ENCODE measurements around the gene SIMC1. TPM values are rescaled to one million over a fixed set of nuclear protein-coding genes. Genes with fewer than 3 reads are reported as not detected.
"Not testable (repeated sequence)": the region's sequence is repeated elsewhere in the genome, so short reads cannot be mapped to it uniquely, and the experiment has no call there.

The SIMC1 gene
- total RNA-seq, 2 experiments from 2014 or later: 33.6 to 57.5 TPM

GRCh38 chr5:176198991-176199733 is 39.1 kb upstream of the SIMC1 start:
- H3K4me1 ChIP-seq (ENCODE audit: insufficient read depth, low read length, poor library complexity, severe bottlenecking); H3K4me2 ChIP-seq (ENCODE audit: low read length); H2AFZ ChIP-seq (ENCODE audit: low read length); intact Hi-C loops (cut with micrococcal nuclease; ENCODE audit: unreplicated experiment); H4K20me1 ChIP-seq (ENCODE audit: insufficient read depth, low read length); H3K4me3 ChIP-seq (ENCODE audit: low read depth, low read length, poor library complexity, severe bottlenecking); POLR2A ChIA-PET; H3K36me3 ChIP-seq (ENCODE audit: insufficient read depth, low read length); BruUV-seq (replicated peaks); H3K79me2 ChIP-seq (ENCODE audit: insufficient read depth, low read depth, low read length); H3K9me2 ChIP-seq (ENCODE audit: insufficient read depth, low read length); DNase-seq (ENCODE audit: low spot score); CTCF ChIA-PET (ENCODE audit: unreplicated experiment); H3K27ac ChIP-seq (ENCODE audit: low read depth, low read length, poor library complexity, severe bottlenecking); H3K9me3 ChIP-seq (ENCODE audit: low read length): not testable (repeated sequence)

DNA sequence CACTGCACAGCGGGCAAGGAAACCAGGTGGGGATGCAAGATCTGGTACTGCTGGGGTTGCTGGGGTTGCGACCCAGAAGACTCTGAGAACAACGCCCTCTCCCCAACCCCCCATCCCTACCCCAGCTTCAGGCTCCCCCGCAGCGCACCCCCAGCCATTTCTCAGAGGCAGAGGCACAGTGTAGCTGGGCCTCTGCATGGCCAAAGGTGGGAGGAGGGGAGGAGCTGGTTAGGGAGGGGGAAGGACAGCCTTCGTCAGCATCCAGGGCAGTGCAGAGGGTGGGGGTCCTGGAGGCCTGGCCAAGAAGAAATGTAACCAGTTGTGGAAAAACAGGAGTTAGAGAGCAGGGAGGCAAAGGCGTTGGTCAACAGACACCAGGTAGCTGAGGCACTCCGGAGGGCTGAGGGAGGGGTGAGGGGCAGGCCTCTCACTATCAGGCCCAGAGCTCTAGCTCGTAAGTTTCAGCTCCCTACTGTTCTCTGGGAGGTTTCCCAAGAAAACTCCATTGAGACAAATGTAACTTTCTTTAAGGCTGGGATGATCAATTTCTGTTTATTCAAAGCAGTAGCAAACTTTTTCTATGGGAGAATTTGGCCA is 38.3 kb upstream of the SIMC1 start:
- H3K9me3 ChIP-seq (ENCODE audit: low read length); H2AFZ ChIP-seq (ENCODE audit: low read length); H3K27ac ChIP-seq (ENCODE audit: low read depth, low read length, poor library complexity, severe bottlenecking); H3K4me1 ChIP-seq (ENCODE audit: insufficient read depth, low read length, poor library complexity, severe bottlenecking); H4K20me1 ChIP-seq (ENCODE audit: insufficient read depth, low read length); H3K4me2 ChIP-seq (ENCODE audit: low read length); H3K9me2 ChIP-seq (ENCODE audit: insufficient read depth, low read length); DNase-seq (ENCODE audit: low spot score); H3K79me2 ChIP-seq (ENCODE audit: insufficient read depth, low read depth, low read length); POLR2A ChIA-PET; H3K4me3 ChIP-seq (ENCODE audit: low read depth, low read length, poor library complexity, severe bottlenecking); BruUV-seq (replicated peaks); CTCF ChIA-PET (ENCODE audit: unreplicated experiment); H3K36me3 ChIP-seq (ENCODE audit: insufficient read depth, low read length); intact Hi-C loops (cut with micrococcal nuclease; ENCODE audit: unreplicated experiment): not testable (repeated sequence)

- TF ChIP-seq, protein P1, sequence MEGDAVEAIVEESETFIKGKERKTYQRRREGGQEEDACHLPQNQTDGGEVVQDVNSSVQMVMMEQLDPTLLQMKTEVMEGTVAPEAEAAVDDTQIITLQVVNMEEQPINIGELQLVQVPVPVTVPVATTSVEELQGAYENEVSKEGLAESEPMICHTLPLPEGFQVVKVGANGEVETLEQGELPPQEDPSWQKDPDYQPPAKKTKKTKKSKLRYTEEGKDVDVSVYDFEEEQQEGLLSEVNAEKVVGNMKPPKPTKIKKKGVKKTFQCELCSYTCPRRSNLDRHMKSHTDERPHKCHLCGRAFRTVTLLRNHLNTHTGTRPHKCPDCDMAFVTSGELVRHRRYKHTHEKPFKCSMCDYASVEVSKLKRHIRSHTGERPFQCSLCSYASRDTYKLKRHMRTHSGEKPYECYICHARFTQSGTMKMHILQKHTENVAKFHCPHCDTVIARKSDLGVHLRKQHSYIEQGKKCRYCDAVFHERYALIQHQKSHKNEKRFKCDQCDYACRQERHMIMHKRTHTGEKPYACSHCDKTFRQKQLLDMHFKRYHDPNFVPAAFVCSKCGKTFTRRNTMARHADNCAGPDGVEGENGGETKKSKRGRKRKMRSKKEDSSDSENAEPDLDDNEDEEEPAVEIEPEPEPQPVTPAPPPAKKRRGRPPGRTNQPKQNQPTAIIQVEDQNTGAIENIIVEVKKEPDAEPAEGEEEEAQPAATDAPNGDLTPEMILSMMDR (conservative IDR thresholded peaks at IDR 0.05; ENCODE audit: low read length): no peak
- TF ChIP-seq EZH2phosphoT487 (IDR thresholded peaks at IDR 0.05; ENCODE audit: borderline replicate concordance, low read depth, low read length): no peak
- Histone ChIP-seq H3K36me3 (ENCODE audit: insufficient read depth, low read length) (no peaks in the 10 kb centered on the region), H3K9me3 (ENCODE audit: low read length) (no peaks in the 10 kb centered on the region), H4K20me1 (ENCODE audit: insufficient read depth, low read length) (no peaks in the 10 kb centered on the region), H3K9me2 (ENCODE audit: insufficient read depth, low read length) (no peaks in the 10 kb centered on the region), H3K79me2 (ENCODE audit: insufficient read depth, low read depth, low read length) (no peaks in the 10 kb centered on the region), H2AFZ (ENCODE audit: low read length) (no peak overlapping the region), H3K27ac (ENCODE audit: low read depth, low read length, poor library complexity, severe bottlenecking) (no peak overlapping the region), H3K4me2 (ENCODE audit: low read length) (no peak overlapping the region), H3K4me3 (ENCODE audit: low read depth, low read length, poor library complexity, severe bottlenecking) (no peak overlapping the region), H3K4me1 (ENCODE audit: insufficient read depth, low read length, poor library complexity, severe bottlenecking) (no peaks in the 10 kb centered on the region)
- intact Hi-C loops (cut with micrococcal nuclease; ENCODE audit: unreplicated experiment): no loop called here
- ChIA-PET CTCF (ENCODE audit: unreplicated experiment) (no interaction called here), POLR2A (interaction anchor here (0.7 kb wide), 1 partner anchor 111 kb away, joined by 4 read pairs; no protein-coding TSS in a partner anchor)
- no peak for DNase-seq (ENCODE audit: low spot score)
- no TSS peak for BruUV-seq (replicated peaks)
Observed at GRCh38 chr5:176201811-176202210, 36.4 kb upstream of the SIMC1 start.
